ENCODE results near the gene IGLON5. TPM values are rescaled to one million over a fixed set of nuclear protein-coding genes. Genes with fewer than 3 reads are reported as not detected.

Gene IGLON5
- total RNA-seq, 4 donors from 2014 or later = 0.27 TPM; not detected in 3

DNA sequence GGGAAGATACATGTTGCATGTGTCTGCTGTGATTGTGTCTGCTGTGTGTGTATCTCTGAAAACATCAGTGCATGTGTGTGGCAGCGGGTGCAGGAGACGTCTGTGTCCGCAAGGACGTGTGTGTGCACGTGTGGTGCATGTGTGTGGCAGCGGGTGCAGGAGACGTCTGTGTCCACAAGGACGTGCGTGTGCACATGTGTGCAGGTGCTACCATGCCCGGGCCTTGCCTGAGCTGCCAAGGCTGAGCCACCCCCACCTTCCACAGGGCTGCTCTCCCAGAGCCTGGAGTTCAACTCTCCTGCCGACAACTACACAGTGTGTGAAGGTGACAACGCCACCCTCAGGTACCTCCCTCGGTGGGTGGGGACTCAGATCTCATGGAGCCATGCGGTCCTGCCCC, 10.4 kb downstream of the IGLON5 start:
- 67% methylated on average over 14 of the region's 14 CpGs; no CpG with 5 or more reads in 1 of the 2 donors for WGBS, 2 donors (ENCODE audit: low coverage in 1 of 2)

DNA sequence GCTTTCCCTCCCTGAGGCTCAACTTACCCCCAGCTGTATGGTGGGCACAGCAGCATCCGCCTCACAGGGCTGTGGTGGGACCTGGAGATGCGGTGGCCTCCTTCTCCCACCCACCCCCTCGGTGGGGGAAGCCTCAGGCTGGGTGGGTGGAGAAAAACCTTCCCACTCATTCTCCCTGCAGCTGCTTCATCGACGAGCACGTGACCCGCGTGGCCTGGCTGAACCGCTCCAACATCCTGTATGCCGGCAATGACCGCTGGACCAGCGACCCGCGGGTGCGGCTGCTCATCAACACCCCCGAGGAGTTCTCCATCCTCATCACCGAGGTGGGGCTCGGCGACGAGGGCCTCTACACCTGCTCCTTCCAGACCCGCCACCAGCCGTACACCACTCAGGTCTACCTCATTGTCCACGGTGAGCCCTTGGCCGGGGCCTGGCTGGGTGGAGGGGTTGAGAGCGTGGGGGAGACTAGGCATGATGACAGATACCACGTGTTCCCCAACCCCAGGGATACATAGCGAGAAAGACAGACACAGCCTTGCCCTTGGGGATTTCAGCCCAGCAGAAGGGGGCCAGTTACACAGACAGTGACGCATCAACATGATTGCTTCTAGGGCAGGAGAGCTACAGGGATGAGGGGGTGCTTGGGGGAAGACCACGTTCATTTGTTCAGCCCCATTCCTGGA, 12.2 kb downstream of the IGLON5 start:
- WGBS, 2 donors (ENCODE audit: low coverage in 1 of 2) = 81% methylated on average over 27 of the region's 29 CpGs; no CpG with 5 or more reads in 1 of the 2 donors
- in situ Hi-C loops (cut with MboI; ENCODE audit: low pct_ligation_motif_present in 1 of 4, low pct_unique_long_range_greater_than_20kb in 1 of 4, low sequenced_read_pairs in 3 of 4) (no loop called here), intact Hi-C loops (cut with DNase I; ENCODE audit: low total_unique reads) (no loop called here)
- Histone ChIP-seq H3K9me3 (no peaks in the 10 kb centered on the region), H3K36me3 (no peaks in the 10 kb centered on the region), H3K4me1 (peaks cover 0 to 13% (median 6%) of the 10 kb centered on the region in 4 donors), H3K27ac (no peak overlapping the region), H3K4me3 (no peak overlapping the region), H3K27me3 (peaks cover 31% of the 10 kb centered on the region)
- TF ChIP-seq POLR2A (IDR thresholded peaks at IDR 0.05) (no peak), EP300 (IDR thresholded peaks at IDR 0.05; ENCODE audit: low read depth) (no peak), POLR2AphosphoS5 (IDR thresholded peaks at IDR 0.05) (no peak)
- TF ChIP-seq, protein P1, sequence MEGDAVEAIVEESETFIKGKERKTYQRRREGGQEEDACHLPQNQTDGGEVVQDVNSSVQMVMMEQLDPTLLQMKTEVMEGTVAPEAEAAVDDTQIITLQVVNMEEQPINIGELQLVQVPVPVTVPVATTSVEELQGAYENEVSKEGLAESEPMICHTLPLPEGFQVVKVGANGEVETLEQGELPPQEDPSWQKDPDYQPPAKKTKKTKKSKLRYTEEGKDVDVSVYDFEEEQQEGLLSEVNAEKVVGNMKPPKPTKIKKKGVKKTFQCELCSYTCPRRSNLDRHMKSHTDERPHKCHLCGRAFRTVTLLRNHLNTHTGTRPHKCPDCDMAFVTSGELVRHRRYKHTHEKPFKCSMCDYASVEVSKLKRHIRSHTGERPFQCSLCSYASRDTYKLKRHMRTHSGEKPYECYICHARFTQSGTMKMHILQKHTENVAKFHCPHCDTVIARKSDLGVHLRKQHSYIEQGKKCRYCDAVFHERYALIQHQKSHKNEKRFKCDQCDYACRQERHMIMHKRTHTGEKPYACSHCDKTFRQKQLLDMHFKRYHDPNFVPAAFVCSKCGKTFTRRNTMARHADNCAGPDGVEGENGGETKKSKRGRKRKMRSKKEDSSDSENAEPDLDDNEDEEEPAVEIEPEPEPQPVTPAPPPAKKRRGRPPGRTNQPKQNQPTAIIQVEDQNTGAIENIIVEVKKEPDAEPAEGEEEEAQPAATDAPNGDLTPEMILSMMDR (IDR thresholded peaks at IDR 0.05) = no peak
- DNase-seq = no peak

More for the DNA sequence above, 10.4 kb downstream of the IGLON5 start:
- Histone ChIP-seq H3K9me3 (no peaks in the 10 kb centered on the region), H3K27ac (no peak overlapping the region), H3K4me3 (no peak overlapping the region), H3K4me1 (peaks cover 0 to under 1% (median 0%) of the 10 kb centered on the region in 4 donors), H3K27me3 (peaks cover 13% of the 10 kb centered on the region), H3K36me3 (no peaks in the 10 kb centered on the region)
- in situ Hi-C loops (cut with MboI; ENCODE audit: low pct_ligation_motif_present in 1 of 4, low pct_unique_long_range_greater_than_20kb in 1 of 4, low sequenced_read_pairs in 3 of 4) = no loop called here
- intact Hi-C loops (cut with DNase I; ENCODE audit: low total_unique reads) = no loop called here
- no peak for DNase-seq
- TF ChIP-seq POLR2A (IDR thresholded peaks at IDR 0.05) (no peak), EP300 (IDR thresholded peaks at IDR 0.05; ENCODE audit: low read depth) (no peak), POLR2AphosphoS5 (IDR thresholded peaks at IDR 0.05) (no peak)
- TF ChIP-seq, protein P1 (IDR thresholded peaks at IDR 0.05) = no peak

DNA sequence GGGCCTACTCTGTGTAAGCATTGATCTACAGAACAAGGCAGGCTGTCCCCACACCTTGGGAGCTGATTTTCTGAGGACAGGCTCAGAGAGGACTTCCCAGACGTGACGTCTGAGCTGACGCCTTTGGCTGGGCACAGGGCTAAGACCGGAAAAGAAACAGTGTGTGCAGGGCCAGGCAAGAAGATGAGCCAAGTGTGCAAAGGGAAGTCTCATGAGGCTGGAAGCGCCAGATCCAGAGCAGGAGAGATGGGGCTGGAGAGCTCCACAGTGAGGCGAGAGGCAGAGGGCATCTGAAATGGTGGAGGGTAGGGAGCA, 12.7 kb downstream of the IGLON5 start:
- WGBS, 2 donors (ENCODE audit: low coverage in 1 of 2) = 63 to 76% methylated on average over 2 to 6 of the region's 6 CpGs

DNA sequence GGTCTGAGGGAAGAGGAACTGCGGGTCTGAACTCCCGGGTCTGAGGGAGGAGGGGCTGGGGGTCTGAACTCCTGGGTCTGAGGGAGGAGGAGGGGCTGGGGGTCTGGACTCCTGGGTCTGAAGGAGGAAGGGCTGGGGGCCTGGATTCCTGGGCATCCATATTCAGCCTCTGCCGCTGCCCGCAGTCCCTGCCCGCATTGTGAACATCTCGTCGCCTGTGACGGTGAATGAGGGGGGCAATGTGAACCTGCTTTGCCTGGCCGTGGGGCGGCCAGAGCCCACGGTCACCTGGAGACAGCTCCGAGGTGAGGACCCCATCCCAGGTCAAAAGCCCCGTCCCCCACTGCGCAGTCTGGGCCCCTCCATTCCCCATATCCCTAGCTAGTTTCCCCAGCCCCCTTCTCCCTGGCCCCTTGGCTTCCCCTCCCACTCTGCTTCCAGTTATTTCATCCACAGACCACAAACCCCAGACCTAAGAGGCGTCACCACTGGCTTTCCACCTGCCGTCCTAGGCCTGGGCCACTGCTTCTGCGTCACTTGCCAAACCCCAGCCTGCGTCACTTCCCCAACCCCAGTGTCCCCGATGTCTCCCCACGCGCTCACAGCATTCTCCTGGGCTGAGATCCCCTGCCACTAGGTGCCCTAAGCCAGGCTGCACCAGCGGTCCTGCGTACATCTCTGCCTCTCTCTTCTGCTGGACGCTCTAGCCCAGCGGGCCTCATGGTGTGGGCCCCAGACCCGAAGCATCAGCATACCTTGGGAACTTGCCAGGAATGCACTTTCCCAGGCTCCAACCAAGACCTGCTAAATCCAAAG, 13.9 kb downstream of the IGLON5 start:
- Histone ChIP-seq H3K27ac (no peak overlapping the region), H3K9me3 (no peaks in the 10 kb centered on the region), H3K4me1 (peaks cover 0 to 13% (median 6%) of the 10 kb centered on the region in 4 donors), H3K36me3 (no peaks in the 10 kb centered on the region), H3K4me3 (no peak overlapping the region), H3K27me3 (peaks cover 40% of the 10 kb centered on the region)
- DNase-seq = no peak
- intact Hi-C loops (cut with DNase I; ENCODE audit: low total_unique reads) (no loop called here), in situ Hi-C loops (cut with MboI; ENCODE audit: low pct_ligation_motif_present in 1 of 4, low pct_unique_long_range_greater_than_20kb in 1 of 4, low sequenced_read_pairs in 3 of 4) (loop anchor here in 1 of 4 donors (25.0 kb wide), 1 partner anchor 112 kb away; no protein-coding TSS in a partner anchor)
- TF ChIP-seq POLR2AphosphoS5 (IDR thresholded peaks at IDR 0.05) (no peak), EP300 (IDR thresholded peaks at IDR 0.05; ENCODE audit: low read depth) (no peak), POLR2A (IDR thresholded peaks at IDR 0.05) (no peak)
- TF ChIP-seq, protein P1 (IDR thresholded peaks at IDR 0.05) = no peak
- WGBS, 2 donors (ENCODE audit: low coverage in 1 of 2) = 44 to 66% methylated on average over 2 to 26 of the region's 26 CpGs

More for the DNA sequence above, 12.7 kb downstream of the IGLON5 start:
- H3K27me3 ChIP-seq = peaks cover 36% of the 10 kb centered on the region
- H3K4me1 ChIP-seq = peaks cover 0 to 13% (median 6%) of the 10 kb centered on the region in 4 donors
- no peaks in the 10 kb centered on the region for H3K36me3 ChIP-seq
- TF ChIP-seq EP300 (IDR thresholded peaks at IDR 0.05; ENCODE audit: low read depth) = no peak
- TF ChIP-seq, protein P1 (IDR thresholded peaks at IDR 0.05) = no peak
- no peak for TF ChIP-seq POLR2A (IDR thresholded peaks at IDR 0.05)
- TF ChIP-seq POLR2AphosphoS5 (IDR thresholded peaks at IDR 0.05) = no peak
- H3K27ac ChIP-seq = no peak overlapping the region
- no peaks in the 10 kb centered on the region for H3K9me3 ChIP-seq
- no peak for DNase-seq
- H3K4me3 ChIP-seq = no peak overlapping the region
- intact Hi-C loops (cut with DNase I; ENCODE audit: low total_unique reads) = no loop called here
- in situ Hi-C loops (cut with MboI; ENCODE audit: low pct_ligation_motif_present in 1 of 4, low pct_unique_long_range_greater_than_20kb in 1 of 4, low sequenced_read_pairs in 3 of 4) = no loop called here
